Activated CD8-positive, alpha-beta memory T cell treated with anti-CD3 and anti-CD28 coated beads for 36 hours (primary cell): Measurements from ENCODE around the gene TMEM250. TPM values are rescaled to one million over a fixed set of nuclear protein-coding genes. Genes with fewer than 3 reads are reported as not detected.

Source experiments
- CTCF ChIA-PET: fragments of 350-600 bp; sonication (Branson Sonifier 250); formaldehyde crosslinking; loops from one replicate; lab custom pipeline; 2021; ENCODE audit warnings: antibody characterized with exemption; lab: Charles Lee
- POLR2A ChIA-PET: fragments of 350-600 bp; sonication (Branson Sonifier 250); formaldehyde crosslinking; loops from one replicate; lab custom pipeline; 2021; ENCODE audit warnings: antibody characterized with exemption; lab: Charles Lee
- total RNA-seq, 2 experiments: library from RNA; stranded (reverse); gene quantifications; one replicate each; pipeline ENCODE4 v1.2.3, GENCODE V29; 2021

TMEM250 gene
- total RNA-seq, 2 experiments from 2014 or later: 40.6 to 41.7 TPM

GRCh38 chr9:136135326-136136126 lies 16.9 kb upstream of the TMEM250 start:
- POLR2A ChIA-PET: no interaction called here
- CTCF ChIA-PET: interaction anchor here (0.8 kb wide), 1 partner anchor 13 kb away, joined by 3 read pairs; no protein-coding TSS in a partner anchor

- POLR2A ChIA-PET: no interaction called here
- CTCF ChIA-PET: no interaction called here
These were observed 15.3 kb upstream of the TMEM250 start for GRCh38 chr9:136133959-136134484.

GRCh38 chr9:136133191-136133958 lies 14.7 kb upstream of the TMEM250 start:
- CTCF ChIA-PET: interaction anchor here (0.8 kb wide), 1 partner anchor 166 kb away, joined by 3 read pairs; no protein-coding TSS in a partner anchor
- POLR2A ChIA-PET: no interaction called here

GRCh38 chr9:136132512-136133050 lies 13.9 kb upstream of the TMEM250 start:
- ChIA-PET POLR2A (no interaction called here), CTCF (interaction anchor here (0.8 kb wide), 1 partner anchor 165 kb away, joined by 3 read pairs; no protein-coding TSS in a partner anchor)

- POLR2A ChIA-PET: no interaction called here
- CTCF ChIA-PET: no interaction called here
These were observed 13.2 kb upstream of the TMEM250 start for GRCh38 chr9:136131629-136132511.

- ChIA-PET CTCF (no interaction called here), POLR2A (no interaction called here)
These were observed 10.5 kb upstream of the TMEM250 start for GRCh38 chr9:136129176-136129575.

GRCh38 chr9:136128436-136128835 lies 9.8 kb upstream of the TMEM250 start:
- ChIA-PET POLR2A (no interaction called here), CTCF (no interaction called here)

GRCh38 chr9:136127313-136127712 lies 8.6 kb upstream of the TMEM250 start:
- ChIA-PET CTCF (no interaction called here), POLR2A (no interaction called here)

- CTCF ChIA-PET: interaction anchor here (4.9 kb wide), 1 partner anchor 158 kb away, joined by 51 read pairs; no protein-coding TSS in a partner anchor
- POLR2A ChIA-PET: no interaction called here
These were observed 6.5 kb upstream of the TMEM250 start for GRCh38 chr9:136124976-136125692.

- CTCF ChIA-PET: interaction anchor here (0.6 to 4.9 kb wide), 24 partner anchors 8 to 286 kb away, joined by 3 to 51 read pairs (median 3); no protein-coding TSS in a partner anchor
- POLR2A ChIA-PET: no interaction called here
These were observed 4.0 kb upstream of the TMEM250 start for GRCh38 chr9:136122425-136123383.

GRCh38 chr9:136121801-136122200 lies 3.1 kb upstream of the TMEM250 start:
- ChIA-PET POLR2A (no interaction called here), CTCF (interaction anchor here (0.9 to 4.9 kb wide), 11 partner anchors 11 to 221 kb away, joined by 3 to 51 read pairs (median 9); no protein-coding TSS in a partner anchor)

- POLR2A ChIA-PET: no interaction called here
- CTCF ChIA-PET: interaction anchor here (1.1 to 4.9 kb wide), 5 partner anchors 11 to 154 kb away, joined by 3 to 51 read pairs (median 4); no protein-coding TSS in a partner anchor
These were observed 1.8 kb upstream of the TMEM250 start for GRCh38 chr9:136120438-136120844.

- CTCF ChIA-PET: interaction anchor here (0.7 to 1.8 kb wide), 6 partner anchors 10 to 153 kb away, joined by 3 to 4 read pairs (median 3); no protein-coding TSS in a partner anchor
- POLR2A ChIA-PET: no interaction called here
These were observed 1.3 kb upstream of the TMEM250 start for GRCh38 chr9:136119883-136120393.

GRCh38 chr9:136119061-136119882 lies 597 bp upstream of the TMEM250 start:
- CTCF ChIA-PET: interaction anchor here (0.7 to 1.8 kb wide), 5 partner anchors 15 to 152 kb away, joined by 3 to 4 read pairs (median 3); no protein-coding TSS in a partner anchor
- POLR2A ChIA-PET: interaction anchor here (0.6 to 2.4 kb wide), 3 partner anchors 10 to 30 kb away, joined by 3 to 12 read pairs (median 9); partner anchors contain the start of gene NACC2

- ChIA-PET CTCF (interaction anchor here (0.8 to 1.4 kb wide), 5 partner anchors 9 to 27 kb away, joined by 3 to 7 read pairs (median 3); partner anchors contain the start of gene NACC2), POLR2A (interaction anchor here (0.6 to 2.4 kb wide), 6 partner anchors 9 to 245 kb away, joined by 3 to 12 read pairs (median 4); partner anchors contain the start of genes NACC2 and UBAC1)
These were observed 757 bp downstream of the TMEM250 start for GRCh38 chr9:136117916-136118319.
